Mucosa of stomach (tissue), 1 donor: ENCODE measurements around the gene REEP1.
"Not testable (repeated sequence)": the region's sequence is repeated elsewhere in the genome, so short reads cannot be mapped to it uniquely, and the experiment has no call there.

Source experiments
- H3K27me3 ChIP-seq: one replicate; pipeline ENCODE4 v1.7.0; 2013; ENCODE audit warnings: mild to moderate bottlenecking, low read length; ENCODE audit not compliant: control insufficient read depth, insufficient read depth
- H3K36me3 ChIP-seq: one replicate; pipeline ENCODE4 v1.7.0; 2013; ENCODE audit warnings: low read length; ENCODE audit not compliant: control insufficient read depth, insufficient read depth
- H3K4me1 ChIP-seq: one replicate; pipeline ENCODE4 v1.7.0; 2013; ENCODE audit warnings: mild to moderate bottlenecking, low read length; ENCODE audit not compliant: control insufficient read depth, insufficient read depth
- H3K4me3 ChIP-seq: one replicate; pipeline ENCODE4 v1.7.0; 2013; ENCODE audit warnings: low read length
- H3K9ac ChIP-seq: one replicate; pipeline ENCODE4 v1.7.0; 2013; ENCODE audit warnings: mild to moderate bottlenecking, low read length, moderate library complexity
- H3K9me3 ChIP-seq: one replicate; pipeline ENCODE4 v1.7.0; 2013; ENCODE audit warnings: mild to moderate bottlenecking, low read length, moderate library complexity; ENCODE audit not compliant: control insufficient read depth
- donor health status: Pancreatic carcinoma.

REEP1 gene

DNA sequence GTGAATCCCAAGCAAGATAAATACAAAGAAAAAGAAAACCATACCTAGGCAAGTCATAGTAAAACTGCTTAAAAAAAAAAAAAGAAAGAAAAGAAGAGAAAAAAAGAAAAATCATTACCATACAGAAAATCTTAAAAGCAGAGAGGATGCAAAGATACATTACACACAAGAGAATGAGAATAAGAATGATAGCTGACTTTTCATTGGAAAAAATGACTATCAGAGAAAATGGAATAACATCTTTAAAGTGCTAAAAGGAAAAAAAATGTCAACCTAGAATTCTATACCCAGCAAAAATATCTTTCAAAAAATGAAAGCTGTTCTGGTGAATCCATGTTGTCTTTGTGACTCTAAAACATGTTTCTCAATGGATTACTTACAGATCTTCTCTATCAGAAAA lies 66.2 kb downstream of the REEP1 start:
- Histone ChIP-seq H3K4me3 (no peak overlapping the region), H3K36me3 (no peaks in the 10 kb centered on the region), H3K9ac (no peak overlapping the region), H3K4me1 (peaks cover 16% of the 10 kb centered on the region), H3K27me3 (no peaks in the 10 kb centered on the region), H3K9me3 (no peaks in the 10 kb centered on the region)

DNA sequence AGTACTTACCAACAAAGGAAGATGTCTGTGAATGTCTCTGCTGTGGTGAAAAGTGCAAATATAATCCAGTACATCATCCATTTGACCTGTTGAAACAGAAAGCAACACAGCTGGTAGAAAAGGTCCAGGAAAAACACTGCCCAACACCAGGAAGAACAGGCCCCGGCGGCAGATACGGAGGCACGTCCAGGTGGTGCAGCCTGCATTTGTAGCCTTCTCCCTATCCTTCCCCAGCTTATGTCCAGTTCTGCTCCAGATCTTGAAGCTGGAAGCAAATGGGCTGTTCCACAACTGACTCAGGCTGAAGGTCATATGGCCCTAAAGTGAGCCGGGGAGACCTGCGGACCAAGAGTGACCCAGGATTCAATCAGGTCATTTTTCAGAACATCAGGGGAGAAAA lies 73.5 kb downstream of the REEP1 start:
- Histone ChIP-seq H3K4me1 (no peaks in the 10 kb centered on the region), H3K9me3 (no peaks in the 10 kb centered on the region), H3K36me3 (no peaks in the 10 kb centered on the region), H3K9ac (no peak overlapping the region), H3K4me3 (no peak overlapping the region), H3K27me3 (no peaks in the 10 kb centered on the region)

DNA sequence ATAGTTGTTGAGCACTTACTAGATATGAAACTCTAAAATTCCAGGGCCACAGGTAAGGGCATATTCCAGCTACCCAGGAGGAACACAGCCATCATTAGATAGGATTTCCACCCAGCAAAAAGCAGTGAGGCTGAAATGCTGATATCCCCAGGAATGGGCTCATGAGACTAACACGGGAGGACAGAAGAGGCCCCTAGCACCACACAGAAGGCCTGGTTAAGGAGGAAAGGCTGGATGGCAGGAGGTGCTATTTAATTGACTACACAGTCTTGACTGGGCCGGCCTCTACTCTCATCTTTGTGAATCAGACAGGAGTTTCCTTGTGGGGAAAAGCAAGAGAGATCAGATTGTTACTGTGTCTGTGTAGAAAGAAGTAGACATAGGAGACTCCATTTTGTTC lies 76.4 kb downstream of the REEP1 start:
- H3K9ac ChIP-seq, result no peak overlapping the region
- H3K36me3 ChIP-seq, result no peaks in the 10 kb centered on the region
- H3K4me1 ChIP-seq, result no peaks in the 10 kb centered on the region
- H3K9me3 ChIP-seq, result no peaks in the 10 kb centered on the region
- H3K27me3 ChIP-seq, result no peaks in the 10 kb centered on the region
- H3K4me3 ChIP-seq, result no peak overlapping the region

DNA sequence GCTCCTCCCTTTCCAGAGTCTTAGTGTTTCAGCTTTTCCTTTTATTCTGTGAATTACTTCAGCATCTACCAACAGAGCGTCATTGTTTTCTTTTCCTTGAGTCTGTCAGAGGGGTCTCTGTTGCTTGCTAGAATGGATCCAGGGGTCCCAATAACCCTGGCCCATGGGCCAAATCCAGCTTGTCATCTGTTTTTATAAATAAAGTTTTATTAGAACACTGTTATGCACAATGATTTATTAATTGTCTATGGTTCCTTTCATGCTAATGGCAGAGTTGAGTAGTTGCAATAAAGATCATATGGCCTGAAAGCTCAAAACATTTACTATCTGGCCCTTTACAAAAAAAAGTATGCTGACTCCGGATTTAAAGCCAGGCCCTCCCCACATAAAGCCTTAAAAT lies 79.3 kb downstream of the REEP1 start:
- H3K9ac ChIP-seq, result no peak overlapping the region
- peaks cover 16% of the 10 kb centered on the region for H3K4me1 ChIP-seq
- no peak overlapping the region for H3K4me3 ChIP-seq
- no peaks in the 10 kb centered on the region for H3K36me3 ChIP-seq
- H3K9me3 ChIP-seq, result no peaks in the 10 kb centered on the region
- no peaks in the 10 kb centered on the region for H3K27me3 ChIP-seq

DNA sequence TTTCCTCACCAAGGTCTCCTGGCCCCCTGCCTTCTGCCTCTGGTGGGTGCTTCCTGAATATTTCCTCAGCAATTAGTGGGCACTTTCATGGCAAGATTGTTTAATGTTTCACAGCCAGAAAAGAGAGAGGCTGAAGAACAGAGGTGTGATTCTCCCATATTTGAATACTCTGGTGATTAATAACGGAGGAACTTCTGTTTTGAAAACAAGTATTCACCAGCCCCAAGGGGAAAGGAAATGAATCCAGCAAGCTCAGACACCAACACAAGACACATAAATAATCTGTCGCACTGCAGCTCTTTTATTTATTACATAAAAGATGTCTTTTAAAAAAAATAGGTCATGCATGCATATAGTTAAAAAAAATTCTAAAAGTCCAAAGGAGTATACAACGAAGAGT lies 80.4 kb downstream of the REEP1 start:
- Histone ChIP-seq H3K4me1 (peaks cover 21% of the 10 kb centered on the region), H3K4me3 (no peak overlapping the region), H3K36me3 (no peaks in the 10 kb centered on the region), H3K9ac (no peak overlapping the region), H3K27me3 (no peaks in the 10 kb centered on the region), H3K9me3 (no peaks in the 10 kb centered on the region)

DNA sequence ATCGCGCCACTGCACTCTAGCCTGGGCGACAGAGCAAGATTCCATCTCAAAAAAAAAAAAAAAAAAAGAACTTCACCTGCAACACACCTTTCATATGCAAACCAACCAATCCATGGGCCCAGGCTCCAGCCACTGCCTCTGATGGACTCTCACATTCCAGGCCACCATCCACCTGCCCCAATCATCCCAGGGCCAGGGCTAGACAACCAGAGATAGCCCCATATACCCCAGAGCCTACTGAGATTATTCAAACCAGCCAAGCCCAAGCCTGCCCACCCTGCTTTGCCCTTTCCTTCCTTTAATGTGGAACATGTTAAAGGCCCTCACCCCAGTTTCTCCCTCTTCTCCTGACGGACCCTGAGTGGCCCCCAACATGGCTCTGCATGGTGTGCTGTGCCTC lies 81.1 kb downstream of the REEP1 start:
- H3K27me3 ChIP-seq, result no peaks in the 10 kb centered on the region
- no peaks in the 10 kb centered on the region for H3K9me3 ChIP-seq
- H3K36me3 ChIP-seq, result no peaks in the 10 kb centered on the region
- no peak overlapping the region for H3K9ac ChIP-seq
- H3K4me3 ChIP-seq, result no peak overlapping the region
- peaks cover 22% of the 10 kb centered on the region for H3K4me1 ChIP-seq

DNA sequence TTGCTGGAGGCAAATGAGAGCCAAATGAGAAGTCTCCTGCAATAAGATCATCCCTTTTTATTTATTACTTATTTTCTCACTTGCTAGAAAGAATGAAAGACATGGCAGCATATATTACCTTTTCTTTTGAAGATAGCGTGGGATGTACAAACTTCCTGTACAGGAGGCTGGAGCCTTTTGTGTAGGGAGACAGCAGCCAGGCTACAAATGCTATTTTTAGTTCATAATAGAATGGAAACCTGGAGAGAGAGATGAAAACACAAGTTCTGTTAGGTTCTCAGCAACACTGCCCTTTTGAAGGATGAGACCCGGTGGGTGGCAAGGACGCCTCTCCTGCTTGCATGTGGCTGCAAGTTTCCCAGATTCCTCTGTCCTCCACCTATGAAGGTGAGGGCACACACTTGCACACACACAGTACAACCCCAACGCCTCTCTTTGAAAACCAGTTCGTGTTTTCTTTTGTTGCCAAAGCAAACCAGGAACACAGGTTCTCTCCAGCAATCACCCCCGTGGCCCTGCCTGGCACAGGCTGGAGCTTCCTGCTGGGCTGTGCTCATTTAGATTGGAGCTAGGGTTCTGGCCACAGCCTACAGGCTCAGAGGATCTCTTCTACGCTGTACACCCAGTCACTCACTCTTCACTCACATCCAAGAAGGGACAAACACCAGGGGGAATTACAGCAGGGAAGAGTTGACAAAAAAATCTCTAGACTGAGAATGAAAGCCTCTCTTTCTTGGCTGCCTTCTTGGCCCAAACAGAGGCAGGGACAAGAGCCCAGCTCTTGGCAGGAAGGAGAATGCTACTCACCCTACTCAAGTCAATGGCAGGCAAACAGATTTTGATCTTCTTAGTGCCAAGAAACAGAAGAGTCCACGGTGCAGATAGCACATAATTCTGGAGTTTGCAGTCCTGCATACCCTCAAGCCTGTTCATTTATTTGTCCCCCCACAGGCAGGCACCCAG lies 82.6 kb downstream of the REEP1 start:
- H3K36me3 ChIP-seq, result no peaks in the 10 kb centered on the region
- H3K27me3 ChIP-seq, result no peaks in the 10 kb centered on the region
- no peaks in the 10 kb centered on the region for H3K9me3 ChIP-seq
- no peak overlapping the region for H3K9ac ChIP-seq
- peaks cover 22% of the 10 kb centered on the region for H3K4me1 ChIP-seq
- H3K4me3 ChIP-seq, result no peak overlapping the region

DNA sequence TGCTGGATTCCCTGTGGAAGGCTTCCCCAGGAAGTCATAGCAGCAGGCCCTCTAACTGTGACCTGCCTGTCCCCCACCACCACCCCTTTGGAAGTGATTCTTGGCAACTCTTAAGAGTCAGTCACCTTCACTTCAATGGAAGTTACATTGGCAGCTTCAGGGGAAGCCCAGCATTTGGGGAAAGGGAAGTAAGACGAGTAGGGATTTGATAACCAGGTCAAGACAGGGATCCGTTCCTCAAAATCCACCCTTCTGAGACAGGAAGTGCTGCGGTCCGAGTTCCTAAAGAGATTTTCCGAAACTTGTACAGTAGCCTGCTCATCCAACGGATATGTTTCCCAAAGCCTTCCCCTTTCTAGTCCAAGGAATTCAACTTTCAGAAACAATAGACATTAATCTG lies 84.0 kb downstream of the REEP1 start:
- H3K9me3 ChIP-seq, result no peaks in the 10 kb centered on the region
- H3K4me1 ChIP-seq, result peaks cover 22% of the 10 kb centered on the region
- H3K4me3 ChIP-seq, result no peak overlapping the region
- no peaks in the 10 kb centered on the region for H3K36me3 ChIP-seq
- no peak overlapping the region for H3K9ac ChIP-seq
- no peaks in the 10 kb centered on the region for H3K27me3 ChIP-seq

DNA sequence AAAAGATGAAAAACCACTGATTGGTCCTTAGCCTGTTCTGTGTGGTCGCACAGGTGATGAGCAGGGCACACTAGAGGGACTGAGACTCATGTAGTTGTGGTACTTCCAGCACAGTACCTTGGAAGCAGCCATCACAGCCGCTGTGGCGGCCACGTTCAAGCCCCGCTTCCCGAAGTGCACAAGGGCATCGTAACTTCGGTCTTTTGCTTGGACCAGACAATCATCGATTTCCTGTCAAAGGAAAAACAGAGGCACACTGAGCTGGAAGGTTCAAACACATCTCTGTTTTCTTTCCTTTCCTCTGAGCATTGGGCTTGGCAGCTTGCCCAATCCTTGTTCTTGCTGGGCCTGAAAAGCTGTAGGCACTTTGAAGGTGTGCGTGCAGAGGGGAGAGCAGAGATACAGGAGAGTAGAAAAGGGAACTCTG lies 85.6 kb downstream of the REEP1 start:
- H3K36me3 ChIP-seq, result no peaks in the 10 kb centered on the region
- no peak overlapping the region for H3K4me3 ChIP-seq
- H3K4me1 ChIP-seq, result peaks cover 22% of the 10 kb centered on the region
- H3K9ac ChIP-seq, result no peak overlapping the region
- no peaks in the 10 kb centered on the region for H3K27me3 ChIP-seq
- no peaks in the 10 kb centered on the region for H3K9me3 ChIP-seq

DNA sequence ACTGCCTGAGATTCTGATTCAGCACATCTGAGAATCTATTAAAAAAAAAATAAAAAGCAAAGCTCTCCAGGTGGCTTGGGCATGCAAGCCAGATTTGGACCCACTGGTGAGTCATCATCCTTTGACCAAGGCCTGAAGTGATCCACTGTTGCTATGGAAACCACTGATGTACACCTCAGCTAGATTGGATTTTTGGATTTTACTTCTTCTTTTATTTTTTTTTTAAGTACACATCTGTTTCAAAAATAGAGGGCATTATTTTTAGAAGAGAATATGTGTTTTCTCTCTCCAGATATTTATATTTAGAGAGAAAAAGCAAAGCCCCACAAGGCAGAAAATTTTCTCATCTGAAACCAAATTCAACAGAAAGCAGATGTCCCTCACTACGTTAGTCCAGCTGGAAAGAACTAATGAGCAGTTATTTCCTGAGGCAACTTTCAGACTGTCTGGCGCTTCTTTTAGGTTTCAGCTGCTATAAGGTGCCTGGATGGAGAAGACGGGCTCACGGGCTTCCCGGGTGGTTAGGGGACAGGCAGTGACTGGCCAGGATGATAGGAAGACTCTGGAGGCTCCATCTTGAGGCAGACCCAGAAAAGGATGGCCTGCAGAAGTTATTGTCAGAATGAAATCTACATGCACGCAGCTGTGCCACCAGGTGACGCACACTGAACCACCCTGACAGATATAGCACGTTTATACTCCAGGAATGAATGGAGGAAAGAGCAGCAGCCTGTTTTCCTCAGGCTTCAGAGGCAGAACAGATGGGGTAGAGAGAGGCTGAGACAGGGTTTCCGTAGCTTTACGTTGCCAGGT lies 87.6 kb downstream of the REEP1 start:
- H3K9me3 ChIP-seq, result no peaks in the 10 kb centered on the region

DNA sequence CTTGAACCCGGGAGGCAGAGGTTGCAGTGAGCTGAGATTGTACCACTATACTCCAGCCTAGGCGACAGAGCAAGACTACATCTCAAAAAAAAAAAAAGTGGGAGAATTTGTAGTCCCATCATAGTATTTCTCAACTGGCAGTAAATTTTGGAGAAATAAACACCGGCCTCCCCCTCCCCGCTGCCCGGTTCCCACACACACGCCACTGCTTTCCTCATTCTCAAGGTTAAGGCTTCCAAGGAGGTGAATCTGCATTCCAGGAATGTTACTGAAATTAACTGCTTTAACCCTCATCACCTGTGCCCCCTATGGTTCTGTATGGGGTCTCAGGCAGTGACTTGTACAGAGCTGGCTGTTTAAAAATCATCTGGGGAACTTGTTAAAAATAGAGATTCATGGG lies 88.2 kb downstream of the REEP1 start:
- Histone ChIP-seq H3K4me3 (no peak overlapping the region), H3K9ac (no peak overlapping the region), H3K4me1 (peaks cover 16% of the 10 kb centered on the region)

More for the DNA sequence above, 87.6 kb downstream of the REEP1 start:
- H3K9ac ChIP-seq, result no peak overlapping the region
- no peaks in the 10 kb centered on the region for H3K36me3 ChIP-seq
- peaks cover 16% of the 10 kb centered on the region for H3K4me1 ChIP-seq
- H3K4me3 ChIP-seq, result no peak overlapping the region
- no peaks in the 10 kb centered on the region for H3K27me3 ChIP-seq

DNA sequence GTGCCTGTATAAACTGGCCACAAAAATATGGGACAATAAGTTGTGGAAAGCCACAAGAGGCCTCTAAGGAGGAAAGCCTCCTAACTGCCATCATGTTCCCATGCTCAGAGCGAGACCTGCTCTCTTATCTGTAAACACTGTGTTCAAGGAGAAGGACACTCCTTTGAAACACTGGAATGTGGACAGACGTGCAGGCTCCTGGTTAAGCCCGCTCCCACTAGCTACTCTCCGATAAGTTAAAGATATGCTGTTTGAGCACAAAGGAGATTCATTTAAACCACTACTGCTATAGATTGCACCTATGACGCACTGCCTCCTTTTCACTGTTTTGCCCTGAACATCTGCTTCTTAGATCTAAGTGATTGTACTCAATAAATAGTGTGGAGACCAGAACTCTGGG lies 92.2 kb downstream of the REEP1 start:
- H3K27me3 ChIP-seq, H3K36me3 ChIP-seq, H3K9ac ChIP-seq, H3K4me3 ChIP-seq, H3K9me3 ChIP-seq: not testable (repeated sequence)
- peaks cover 27% of the 10 kb centered on the region for H3K4me1 ChIP-seq

More for the DNA sequence above, 88.2 kb downstream of the REEP1 start:
- Histone ChIP-seq H3K9me3 (no peaks in the 10 kb centered on the region), H3K27me3 (no peaks in the 10 kb centered on the region), H3K36me3 (no peaks in the 10 kb centered on the region)
